ENCODE measurements around the gene TRMT2A.

The TRMT2A gene

GRCh38 chr22:20106205-20106848 lies 10.7 kb downstream of the TRMT2A start:
- DNase-seq (ENCODE audit: low spot score): no peak

GRCh38 chr22:20105456-20106204 lies 11.4 kb downstream of the TRMT2A start:
- DNase-seq (ENCODE audit: low spot score): no peak

- no peak for DNase-seq (ENCODE audit: low spot score)
Measured at GRCh38 chr22:20102203-20102780, 14.7 kb downstream of the TRMT2A start.

DNA sequence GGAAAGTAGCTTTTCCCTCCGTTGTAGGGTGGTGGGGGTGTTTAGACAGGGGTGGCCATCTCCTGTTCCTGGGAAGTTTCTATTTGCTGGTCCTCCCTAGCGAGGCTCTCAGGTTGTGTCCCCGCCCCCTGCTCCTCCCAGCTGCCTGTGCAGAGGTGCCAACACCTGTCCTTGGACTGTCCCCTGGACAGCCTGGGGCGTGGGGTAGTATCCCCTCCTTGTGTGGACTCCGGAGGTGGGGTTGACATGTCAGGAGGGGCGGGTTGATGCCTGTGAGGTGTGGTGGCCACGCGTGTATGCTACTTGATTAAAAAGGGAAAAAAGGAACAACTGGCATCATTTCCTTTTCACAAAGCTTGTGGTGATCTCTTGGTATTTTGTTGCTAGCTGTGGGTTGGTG lies 15.4 kb downstream of the TRMT2A start:
- DNase-seq (ENCODE audit: low spot score): no peak

- DNase-seq (ENCODE audit: low spot score): no peak
Measured at GRCh38 chr22:20099099-20099711, 17.8 kb downstream of the TRMT2A start.

DNA sequence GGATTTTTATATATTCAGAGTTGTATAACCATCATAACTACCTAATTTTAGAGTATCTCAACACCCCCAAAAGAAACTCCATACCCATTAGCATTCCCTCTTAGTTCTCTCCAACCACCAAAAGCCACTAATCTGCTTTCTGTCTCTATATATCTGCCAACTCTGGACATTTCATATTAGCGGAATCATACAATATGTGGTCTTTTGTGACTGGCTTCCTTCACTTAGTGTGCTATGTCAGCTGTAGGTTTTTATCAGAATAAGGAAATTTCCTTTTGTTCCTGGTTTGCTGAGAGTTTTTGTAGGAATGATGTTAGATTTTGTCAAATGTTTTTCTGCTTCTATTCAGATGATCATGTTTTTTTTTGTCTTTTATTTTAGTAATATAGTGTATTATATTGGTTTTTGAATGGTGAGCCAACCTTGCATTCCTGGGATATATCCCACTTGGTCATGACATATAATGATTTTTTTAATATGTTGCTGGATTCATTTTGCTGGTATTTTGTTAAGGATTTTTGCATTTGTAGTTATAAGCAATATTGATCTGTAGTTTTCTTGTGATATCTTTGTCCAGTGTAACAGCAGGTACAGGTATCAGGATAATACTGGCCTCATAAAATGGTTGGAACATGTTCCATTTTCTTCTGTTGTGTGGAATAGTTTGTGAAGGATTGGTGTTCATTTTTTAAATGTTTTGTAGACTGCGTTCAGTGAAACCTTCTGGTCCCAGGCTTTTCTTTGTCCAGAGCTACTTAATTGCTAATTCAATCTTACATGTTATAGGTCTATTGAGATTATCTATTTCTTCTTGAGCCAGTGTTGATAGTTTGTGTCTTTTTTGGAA lies 20.2 kb downstream of the TRMT2A start:
- DNase-seq (ENCODE audit: low spot score): no peak

DNA sequence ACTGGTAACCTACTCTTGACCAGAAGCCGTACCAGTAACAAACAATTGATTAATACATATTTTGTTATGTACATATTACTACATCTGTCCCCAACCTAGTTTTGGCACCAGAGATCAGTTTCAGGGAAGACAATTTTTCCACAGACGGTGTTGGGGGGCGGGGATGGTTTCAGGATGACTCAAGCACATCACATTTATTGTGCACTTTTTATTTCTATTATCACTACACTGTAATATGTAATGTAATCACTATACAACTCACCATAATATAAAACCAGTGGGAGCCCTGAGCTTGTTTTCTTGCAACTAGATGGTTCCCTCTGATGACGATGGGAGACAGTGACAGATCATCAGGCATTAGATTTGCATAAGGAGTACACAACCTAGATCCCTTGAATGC lies 21.5 kb downstream of the TRMT2A start:
- no peak for DNase-seq (ENCODE audit: low spot score)

GRCh38 chr22:20094197-20094807 lies 22.7 kb downstream of the TRMT2A start:
- DNase-seq (ENCODE audit: low spot score): no peak

DNA sequence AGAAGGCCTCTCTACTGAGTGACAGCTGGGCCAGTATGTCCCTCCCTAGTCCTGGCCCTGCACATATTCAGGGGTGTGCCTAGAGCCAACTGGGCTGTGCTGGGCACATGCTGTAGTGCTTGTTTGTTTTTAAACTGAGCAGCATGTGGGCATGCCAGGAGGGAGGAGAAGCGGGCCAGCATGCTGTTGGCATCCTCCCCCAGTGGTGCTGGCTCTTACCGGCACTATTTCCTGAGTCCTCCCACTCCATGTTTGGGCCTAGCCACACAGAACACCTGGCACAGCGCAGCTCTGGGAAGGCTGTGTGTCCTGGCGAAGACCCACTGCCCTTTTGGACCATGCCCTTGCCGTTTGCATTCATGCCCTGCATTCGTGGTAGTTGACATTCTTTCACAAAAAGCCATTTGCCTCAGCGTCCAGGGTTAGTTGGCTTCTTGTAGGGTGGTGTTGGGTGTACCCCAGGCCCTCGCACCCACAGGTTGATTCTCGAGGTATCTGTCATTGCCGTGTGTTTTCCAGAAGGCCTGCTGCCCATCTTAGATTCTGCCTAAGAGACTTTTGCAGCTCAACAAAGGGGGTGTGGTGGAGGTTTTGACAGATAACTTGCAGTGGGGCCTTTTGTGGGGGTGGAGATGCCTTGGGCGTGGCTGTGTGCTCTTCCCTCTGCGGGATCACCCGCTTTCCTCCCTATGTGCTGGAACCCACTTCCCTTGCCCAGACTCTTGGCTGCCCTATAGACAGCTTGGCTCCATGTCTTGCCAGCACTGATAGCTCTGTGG lies 23.4 kb downstream of the TRMT2A start:
- DNase-seq (ENCODE audit: low spot score): no peak

- no peak for DNase-seq (ENCODE audit: low spot score)
Measured at GRCh38 chr22:20092477-20092854, 24.6 kb downstream of the TRMT2A start.

GRCh38 chr22:20091690-20092476 lies 25.1 kb downstream of the TRMT2A start:
- DNase-seq (ENCODE audit: low spot score): no peak

DNA sequence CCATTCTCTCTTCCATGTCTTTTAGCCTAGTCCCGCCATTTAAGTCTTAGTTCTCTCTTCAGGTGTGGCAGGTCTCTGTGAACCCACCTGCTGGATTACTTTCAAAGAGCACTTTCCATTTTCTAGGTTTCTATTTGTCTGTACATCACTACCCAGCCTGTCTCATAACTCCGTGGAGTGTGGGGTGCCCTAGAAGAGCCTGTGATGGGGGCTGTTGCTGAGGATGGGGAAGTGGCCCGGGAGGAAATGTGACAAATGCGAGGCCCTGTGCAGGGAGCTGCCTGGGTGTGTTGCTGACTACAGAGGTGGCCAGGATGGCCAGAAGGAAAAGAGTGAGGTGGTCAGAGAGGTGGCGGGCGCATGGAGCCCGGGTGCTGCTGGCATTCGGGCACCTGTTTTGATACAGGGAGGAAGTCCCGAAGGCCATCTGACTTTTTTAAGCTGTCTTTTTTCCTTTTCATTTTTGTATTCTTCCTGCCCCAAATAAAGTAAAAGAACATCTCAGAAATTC lies 26.2 kb downstream of the TRMT2A start:
- no peak for DNase-seq (ENCODE audit: low spot score)

DNA sequence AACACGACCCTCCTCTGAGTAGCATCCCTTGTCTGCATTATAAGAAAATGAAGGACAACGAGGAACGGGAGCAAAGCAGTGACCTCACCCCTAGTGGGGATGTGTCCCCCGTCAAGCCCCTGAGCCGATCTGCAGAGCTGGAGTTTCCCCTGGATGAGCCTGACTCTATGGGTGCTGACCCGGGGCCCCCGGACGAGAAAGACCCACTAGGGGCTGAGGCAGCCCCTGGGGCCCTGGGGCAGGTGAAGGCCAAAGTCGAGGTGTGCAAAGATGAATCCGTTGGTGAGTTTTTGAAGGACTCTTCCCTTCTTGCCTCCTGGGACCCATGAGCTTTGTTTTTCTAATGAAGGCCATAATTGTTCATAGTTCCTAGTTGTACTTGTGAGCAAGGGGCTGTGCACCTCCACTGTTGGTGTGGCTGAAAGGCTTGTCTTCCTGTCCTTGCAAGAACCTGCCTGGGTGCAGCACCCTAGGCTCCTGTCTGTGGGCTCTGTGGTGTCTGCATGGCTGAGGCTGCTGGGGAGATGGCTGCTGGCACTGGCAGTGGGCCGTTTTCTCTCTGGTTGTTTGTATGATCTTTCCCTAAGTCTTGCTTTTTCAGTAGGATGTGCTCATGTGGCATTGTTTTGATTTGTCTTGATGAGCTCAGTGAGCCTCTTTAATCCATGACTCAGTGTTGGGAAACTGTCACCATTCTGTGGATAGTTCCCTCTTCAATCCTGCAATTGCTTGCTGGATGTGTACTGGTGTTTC lies 26.9 kb downstream of the TRMT2A start:
- no peak for DNase-seq (ENCODE audit: low spot score)

DNA sequence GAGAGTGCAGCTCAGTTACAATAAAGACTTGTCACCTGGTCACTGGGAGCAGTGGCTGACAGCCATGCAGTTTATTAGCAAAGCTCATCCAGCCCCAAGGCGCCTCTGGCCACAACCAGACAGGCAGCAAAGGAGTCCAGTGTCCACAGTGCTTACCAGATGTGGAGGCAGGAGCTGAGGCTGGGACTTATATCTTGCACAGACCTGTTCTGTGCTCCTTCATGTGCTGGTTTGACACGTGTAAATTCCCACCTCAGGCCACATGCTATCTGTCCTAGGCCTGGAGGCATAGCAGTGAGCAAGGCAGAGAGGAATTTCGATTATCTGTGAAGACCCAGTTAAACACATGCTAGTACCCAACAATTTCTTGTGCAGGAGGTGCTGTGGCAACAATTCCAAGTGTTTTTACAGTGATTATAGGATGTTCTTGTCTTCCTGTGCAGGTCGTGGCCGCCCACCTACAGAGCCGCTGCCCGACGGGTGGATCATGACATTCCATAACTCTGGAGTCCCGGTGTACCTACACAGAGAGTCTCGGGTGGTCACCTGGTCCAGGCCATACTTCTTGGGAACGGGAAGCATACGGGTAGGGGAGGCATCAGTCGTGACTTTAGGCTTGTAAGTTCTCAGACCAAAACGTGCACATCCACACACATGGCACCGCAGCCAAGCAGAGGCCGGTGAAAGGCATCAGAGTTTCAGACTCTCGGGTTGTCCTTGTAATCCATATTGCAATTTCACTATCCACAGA lies 27.6 kb downstream of the TRMT2A start:
- DNase-seq (ENCODE audit: low spot score): no peak

DNA sequence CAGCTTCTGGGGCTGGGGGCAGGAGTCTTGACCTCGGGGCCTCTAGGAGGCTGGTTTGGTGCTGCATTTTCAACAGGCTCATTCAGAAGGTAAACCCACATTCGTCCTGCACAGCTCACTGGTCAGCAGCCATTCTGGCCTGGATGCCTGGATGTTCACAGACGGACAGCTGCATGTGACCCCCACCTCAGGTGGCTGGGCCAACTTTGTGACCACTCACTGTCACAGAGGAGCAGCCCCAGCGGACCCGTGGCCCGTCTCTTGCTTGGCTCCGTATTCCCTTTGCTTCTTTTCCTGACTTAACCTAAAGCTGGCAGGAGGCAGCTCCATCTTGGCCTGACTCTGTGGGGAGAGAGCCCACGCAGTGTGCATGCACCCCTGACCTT lies 28.8 kb downstream of the TRMT2A start:
- DNase-seq (ENCODE audit: low spot score): no peak

DNA sequence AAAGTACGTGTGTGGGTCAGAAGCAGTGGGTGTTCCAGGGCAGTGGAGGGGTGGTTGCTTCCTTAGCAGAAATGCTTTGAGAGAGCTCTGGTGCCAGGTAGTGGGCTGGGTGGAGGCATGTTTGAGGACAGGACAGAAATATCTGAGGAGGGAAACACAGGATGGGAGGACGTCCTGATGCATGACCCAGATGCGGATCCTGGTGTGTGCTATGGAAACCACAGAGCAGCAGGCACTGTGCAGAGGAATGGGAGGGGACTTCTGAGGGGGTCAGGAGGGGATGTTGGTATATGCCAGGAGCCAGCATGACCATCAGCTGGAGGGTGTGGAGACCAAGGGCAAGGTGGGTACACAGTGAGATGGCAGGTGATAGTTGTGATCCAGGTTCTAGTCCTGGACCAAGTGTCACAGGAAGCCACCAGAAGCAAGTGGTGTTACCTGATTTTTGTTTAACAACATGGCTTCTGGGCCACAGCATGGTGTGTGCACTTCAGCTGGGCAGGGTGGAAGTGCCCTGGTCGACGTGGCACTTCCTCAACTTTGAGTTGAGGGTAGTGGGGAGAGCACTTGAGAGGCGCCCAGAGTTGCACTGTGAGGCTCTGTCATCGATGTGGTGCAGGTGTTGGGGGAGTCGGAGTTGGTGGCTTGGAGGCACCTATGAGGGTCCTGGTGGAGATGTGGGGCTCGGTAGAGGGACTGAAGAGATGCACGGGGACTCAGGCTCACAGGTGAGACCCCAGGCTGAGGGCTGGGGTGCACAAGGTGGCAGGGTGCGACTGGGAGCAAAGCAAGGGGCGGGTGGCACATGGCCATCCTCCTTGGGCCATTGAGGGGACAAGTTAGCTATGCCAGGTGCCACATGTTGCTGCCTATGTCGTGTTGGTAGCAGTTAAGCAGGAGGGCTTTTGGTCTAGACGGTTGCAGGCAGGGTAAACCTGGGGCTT lies 29.4 kb downstream of the TRMT2A start:
- DNase-seq (ENCODE audit: low spot score): no peak

DNA sequence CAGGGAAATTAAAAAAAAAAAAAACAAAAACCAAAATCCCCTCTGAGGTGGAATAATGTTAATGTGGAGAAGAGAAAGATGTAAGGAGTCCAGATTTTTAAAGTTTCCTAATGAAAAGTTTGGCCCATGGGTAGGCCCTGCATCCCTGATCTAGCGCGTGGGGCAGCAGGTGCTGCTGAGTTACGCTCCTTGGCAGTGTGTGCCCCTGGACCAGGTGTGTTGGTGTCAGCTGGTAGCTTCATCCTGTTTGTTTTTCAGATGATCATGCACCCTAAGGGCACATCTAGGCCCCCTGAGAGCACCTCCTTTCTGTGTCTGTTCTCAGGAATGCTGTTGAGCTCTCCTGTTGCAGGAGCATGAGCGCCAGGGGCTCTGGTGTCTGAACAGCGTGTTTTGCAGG lies 30.3 kb downstream of the TRMT2A start:
- DNase-seq (ENCODE audit: low spot score): no peak

All from putamen (tissue), 1 donor.